ENCODE results near the gene UBL7.

Gene UBL7

DNA sequence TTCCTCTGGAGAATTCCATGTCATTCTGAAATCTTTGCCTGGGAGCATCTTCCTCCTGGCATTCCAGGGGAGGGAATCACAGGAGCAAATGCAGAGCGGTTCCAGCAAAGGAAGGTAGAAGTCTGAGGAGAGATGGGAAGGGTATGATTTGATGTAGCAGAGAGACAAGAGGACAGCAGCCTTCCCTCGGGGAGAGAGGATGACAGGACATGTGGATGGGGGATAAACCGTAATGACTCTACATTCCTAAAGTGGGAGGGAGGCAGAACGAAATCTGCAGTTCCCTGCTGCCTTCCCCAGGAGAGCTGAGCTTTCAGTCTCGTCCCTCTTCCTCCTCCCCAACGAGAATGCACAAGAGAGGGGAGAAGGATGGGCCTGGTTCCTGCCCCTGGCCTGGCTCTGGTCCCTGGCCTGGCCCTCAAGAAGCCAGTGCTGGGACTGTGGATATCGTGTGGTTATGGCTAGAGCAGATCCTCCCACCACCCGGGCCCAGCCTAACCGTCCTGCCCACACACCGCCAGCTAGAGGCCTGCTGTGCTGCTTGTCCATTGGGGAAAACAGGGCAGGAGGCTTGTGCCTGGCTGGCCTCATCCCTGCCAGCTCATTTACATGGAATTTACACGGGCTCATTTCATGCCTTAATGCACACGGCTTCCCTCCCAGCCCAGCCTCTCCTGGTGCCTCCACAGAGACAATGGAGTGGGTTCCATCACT lies 53.8 kb downstream of the UBL7 start:
- Mint-ChIP-seq H3K36me3 (ENCODE audit: low read depth) (peaks cover 24% of the 10 kb centered on the region), H3K27me3 (peaks cover 13% of the 10 kb centered on the region), H3K9me3 (no peaks in the 10 kb centered on the region), H3K4me3 (no peak overlapping the region), H3K4me1 (ENCODE audit: low read depth) (peaks cover 37% of the 10 kb centered on the region), H3K27ac (no peak overlapping the region)
- intact Hi-C loops (cut with micrococcal nuclease) = no loop called here

DNA sequence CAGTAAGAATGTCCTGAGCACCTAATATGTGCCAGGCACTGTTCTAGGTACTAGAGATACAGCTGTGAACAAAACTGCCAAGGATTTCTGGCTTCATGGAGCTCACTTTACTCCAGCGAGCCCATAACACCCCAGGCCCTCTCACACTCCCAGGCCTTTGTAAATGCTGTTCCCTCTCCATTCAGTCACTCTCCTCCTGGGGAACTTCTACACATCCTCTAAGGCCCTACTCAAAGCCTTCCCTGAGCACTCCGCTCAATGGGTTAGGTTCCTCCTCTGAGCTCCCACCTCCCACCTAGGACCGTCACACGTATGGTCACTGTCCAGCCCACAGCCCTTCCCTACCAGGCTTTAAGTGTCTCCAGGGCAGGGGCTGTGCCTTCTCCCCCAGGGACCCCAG lies 54.4 kb downstream of the UBL7 start:
- H3K4me1 Mint-ChIP-seq (ENCODE audit: low read depth) = peaks cover 43% of the 10 kb centered on the region
- no peak overlapping the region for H3K27ac Mint-ChIP-seq
- no peak overlapping the region for H3K4me3 Mint-ChIP-seq
- peaks cover 20% of the 10 kb centered on the region for H3K27me3 Mint-ChIP-seq
- no peaks in the 10 kb centered on the region for H3K9me3 Mint-ChIP-seq
- H3K36me3 Mint-ChIP-seq (ENCODE audit: low read depth) = peaks cover 17% of the 10 kb centered on the region
- intact Hi-C loops (cut with micrococcal nuclease) = no loop called here

DNA sequence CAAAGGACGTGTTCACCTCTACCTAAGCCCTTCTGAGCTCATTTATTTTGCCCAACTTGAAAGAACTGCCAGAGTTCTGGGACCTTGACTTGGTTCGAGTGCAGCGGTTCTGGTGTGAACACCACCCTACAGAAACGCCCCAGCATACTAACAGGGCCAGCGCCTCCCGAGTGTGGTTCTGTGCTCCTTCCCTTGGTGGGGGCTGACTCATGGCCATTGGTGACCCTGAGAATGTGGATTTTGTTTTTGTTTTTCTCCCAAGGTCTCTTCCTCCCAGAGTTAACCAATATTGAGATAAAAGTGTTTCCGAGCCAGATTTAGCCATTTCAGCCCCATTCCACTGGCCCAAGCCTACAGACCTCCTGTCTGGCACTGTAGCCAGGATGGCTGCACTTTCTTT lies 55.1 kb downstream of the UBL7 start:
- no peak overlapping the region for H3K27ac Mint-ChIP-seq
- peaks cover 10% of the 10 kb centered on the region for H3K36me3 Mint-ChIP-seq (ENCODE audit: low read depth)
- peaks cover 49% of the 10 kb centered on the region for H3K4me1 Mint-ChIP-seq (ENCODE audit: low read depth)
- H3K9me3 Mint-ChIP-seq = no peaks in the 10 kb centered on the region
- H3K4me3 Mint-ChIP-seq = no peak overlapping the region
- intact Hi-C loops (cut with micrococcal nuclease) = no loop called here
- H3K27me3 Mint-ChIP-seq = peaks cover 24% of the 10 kb centered on the region

DNA sequence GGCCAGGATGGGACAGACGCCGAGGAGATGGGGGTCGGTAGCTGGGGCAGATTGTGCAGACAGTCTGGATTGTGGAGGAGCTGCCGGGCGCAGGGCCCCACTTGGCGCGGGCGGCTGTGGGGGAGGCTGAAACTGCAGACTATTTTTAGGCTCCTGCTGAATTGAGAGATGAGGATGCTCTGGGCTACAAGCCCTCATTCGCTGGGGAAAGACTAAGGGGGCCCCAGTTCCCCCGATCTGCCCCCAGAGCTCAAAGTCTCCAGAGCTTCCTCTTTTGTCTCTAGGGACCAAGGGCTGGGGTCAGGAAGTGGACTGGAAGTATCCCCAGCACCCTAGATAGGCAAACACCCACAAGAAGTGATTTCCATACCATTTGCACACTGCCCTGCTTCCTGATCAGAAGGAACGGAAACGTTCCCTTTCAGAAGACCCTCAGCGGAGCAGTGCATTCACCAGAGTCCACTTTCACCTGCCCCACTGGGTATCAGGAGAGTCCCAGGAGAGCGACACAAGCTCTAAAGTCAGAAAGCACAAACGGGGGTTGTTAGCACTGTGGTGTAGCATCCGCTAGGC lies 56.9 kb downstream of the UBL7 start:
- Mint-ChIP-seq H3K27me3 (peaks cover 29% of the 10 kb centered on the region), H3K27ac (peak overlapping the region; percentile 57), H3K36me3 (ENCODE audit: low read depth) (no peaks in the 10 kb centered on the region), H3K9me3 (no peaks in the 10 kb centered on the region), H3K4me1 (ENCODE audit: low read depth) (peaks cover 56% of the 10 kb centered on the region), H3K4me3 (no peak overlapping the region)
- intact Hi-C loops (cut with micrococcal nuclease) = no loop called here

DNA sequence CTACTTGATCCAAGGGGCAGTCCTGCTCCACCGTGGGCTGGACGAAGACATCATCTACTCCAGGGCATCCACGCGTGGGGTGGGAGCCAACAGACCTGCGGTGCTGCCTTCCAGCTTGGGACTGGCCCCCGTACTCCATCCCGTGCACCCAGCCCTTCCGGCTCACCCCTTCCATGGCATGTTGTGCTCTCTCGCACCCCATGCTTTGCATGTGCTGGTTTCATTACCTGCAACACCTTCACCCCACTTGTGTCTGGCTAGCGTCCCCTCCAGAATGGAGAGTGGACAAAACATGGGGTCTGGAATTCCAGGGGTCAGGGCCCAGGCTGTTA lies 57.4 kb downstream of the UBL7 start:
- Mint-ChIP-seq H3K9me3 (no peaks in the 10 kb centered on the region), H3K4me3 (no peak overlapping the region), H3K36me3 (ENCODE audit: low read depth) (no peaks in the 10 kb centered on the region), H3K4me1 (ENCODE audit: low read depth) (peaks cover 58% of the 10 kb centered on the region), H3K27ac (peak overlapping the region; percentile 57), H3K27me3 (peaks cover 29% of the 10 kb centered on the region)
- intact Hi-C loops (cut with micrococcal nuclease) = no loop called here

DNA sequence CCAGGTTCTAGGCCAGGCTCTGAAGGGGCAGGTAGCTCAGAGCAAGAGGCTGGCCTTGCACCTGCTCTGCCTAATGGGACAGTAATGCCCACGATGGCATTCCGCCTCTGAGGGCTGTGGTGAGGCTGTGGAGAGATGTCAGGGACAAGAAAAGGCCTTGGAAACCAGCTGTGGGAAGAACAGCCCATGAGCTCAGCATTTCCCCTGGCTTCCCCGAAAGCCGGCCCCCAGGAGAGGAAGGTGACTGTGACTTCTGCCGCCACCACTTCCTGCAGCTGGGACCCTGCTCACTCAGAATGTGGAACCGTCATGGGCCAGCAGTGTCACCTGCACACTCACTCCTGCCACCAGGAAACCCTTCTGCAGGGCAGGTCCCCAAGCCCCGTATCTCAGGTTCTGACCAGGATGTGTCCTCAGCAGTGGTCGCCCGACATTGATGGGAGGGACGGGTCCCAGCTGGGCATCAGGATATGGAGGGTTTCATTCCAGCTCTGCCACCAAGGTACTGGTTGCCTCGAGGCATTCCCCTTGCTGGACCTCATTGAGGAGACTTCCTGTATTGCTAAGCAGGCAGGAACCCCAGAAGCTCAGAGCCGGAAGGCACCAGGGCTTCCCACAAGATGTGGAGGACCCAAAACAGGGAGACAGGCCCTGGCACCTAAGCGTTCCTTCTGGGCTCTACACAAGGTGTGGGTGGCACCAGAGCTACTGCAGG lies 57.9 kb downstream of the UBL7 start:
- intact Hi-C loops (cut with micrococcal nuclease) = no loop called here
- Mint-ChIP-seq H3K27me3 (peaks cover 29% of the 10 kb centered on the region), H3K4me1 (ENCODE audit: low read depth) (peaks cover 64% of the 10 kb centered on the region), H3K9me3 (no peaks in the 10 kb centered on the region), H3K27ac (peak overlapping the region; percentile 26), H3K36me3 (ENCODE audit: low read depth) (no peaks in the 10 kb centered on the region), H3K4me3 (peak overlapping the region; percentile 18)

DNA sequence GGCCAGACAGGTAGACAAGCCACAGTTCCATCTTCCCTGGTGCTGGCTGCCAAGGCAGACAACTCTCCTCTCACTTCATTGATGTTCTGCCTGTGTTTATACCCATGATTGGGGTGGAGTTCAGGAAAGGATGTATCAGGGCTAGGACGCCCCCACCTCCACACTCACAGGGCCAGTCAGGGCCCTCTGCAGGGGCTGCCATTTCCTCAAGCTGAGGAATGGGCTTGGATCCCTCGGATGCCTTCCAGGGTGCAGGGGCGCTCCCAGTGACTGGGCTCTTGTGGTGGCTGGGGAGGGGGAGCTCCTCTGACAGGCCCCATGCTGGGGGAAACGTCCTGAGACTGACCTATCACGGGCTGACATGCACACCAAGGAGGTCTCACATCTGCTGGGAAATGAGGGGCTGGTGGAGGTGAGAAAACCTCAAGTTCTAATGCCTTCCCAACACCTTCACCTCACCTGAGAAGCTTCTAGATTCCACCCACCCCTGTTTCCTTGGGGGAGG lies 58.6 kb downstream of the UBL7 start:
- Mint-ChIP-seq H3K27me3 (peaks cover 29% of the 10 kb centered on the region), H3K4me3 (no peak overlapping the region), H3K36me3 (ENCODE audit: low read depth) (no peaks in the 10 kb centered on the region), H3K27ac (peak overlapping the region; percentile 26), H3K4me1 (ENCODE audit: low read depth) (peaks cover 64% of the 10 kb centered on the region), H3K9me3 (no peaks in the 10 kb centered on the region)
- intact Hi-C loops (cut with micrococcal nuclease) = no loop called here

DNA sequence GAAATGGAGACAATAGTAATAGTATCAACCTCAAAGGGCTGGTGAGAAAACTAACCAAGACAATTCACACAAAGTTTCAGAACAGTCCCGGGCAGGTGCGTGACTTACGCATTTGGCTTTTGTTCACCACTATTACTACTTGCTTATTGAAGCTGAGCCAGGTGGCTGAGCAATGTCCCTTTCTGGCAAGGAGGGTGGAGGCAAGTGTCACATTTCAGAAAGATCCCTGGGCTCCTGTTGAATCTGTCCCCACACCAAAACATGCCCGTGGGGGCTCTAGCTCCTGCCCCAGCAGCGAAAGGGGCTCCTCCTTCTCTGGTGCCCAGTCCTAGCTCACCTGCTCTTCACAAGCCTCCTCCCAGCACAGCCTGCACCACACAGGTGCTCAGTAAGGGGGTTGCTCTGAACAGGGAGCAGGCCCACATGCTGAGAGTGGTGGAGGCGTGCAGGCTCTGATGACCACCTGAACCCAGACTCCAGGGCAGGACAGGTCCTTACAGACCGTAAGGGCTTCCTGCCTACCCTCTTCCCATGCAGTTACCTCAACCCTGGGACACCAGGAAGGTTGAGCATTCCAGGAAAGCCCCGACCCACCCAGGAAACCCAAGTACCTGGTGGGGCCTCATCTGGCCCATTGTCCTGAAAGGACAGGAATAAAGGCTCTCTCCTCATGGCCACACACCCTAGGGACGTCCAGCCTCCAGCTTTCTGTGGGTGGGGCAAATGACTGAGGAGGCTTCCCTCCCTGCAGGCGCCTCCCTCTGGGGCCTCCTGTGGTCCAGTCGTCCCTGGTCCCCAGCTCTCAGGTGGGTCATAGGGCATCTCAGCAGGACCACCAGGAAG lies 59.8 kb downstream of the UBL7 start:
- intact Hi-C loops (cut with micrococcal nuclease) = no loop called here
- H3K9me3 Mint-ChIP-seq = no peaks in the 10 kb centered on the region
- no peak overlapping the region for H3K27ac Mint-ChIP-seq
- H3K27me3 Mint-ChIP-seq = peaks cover 27% of the 10 kb centered on the region
- H3K36me3 Mint-ChIP-seq (ENCODE audit: low read depth) = no peaks in the 10 kb centered on the region
- no peak overlapping the region for H3K4me3 Mint-ChIP-seq
- H3K4me1 Mint-ChIP-seq (ENCODE audit: low read depth) = peaks cover 69% of the 10 kb centered on the region

DNA sequence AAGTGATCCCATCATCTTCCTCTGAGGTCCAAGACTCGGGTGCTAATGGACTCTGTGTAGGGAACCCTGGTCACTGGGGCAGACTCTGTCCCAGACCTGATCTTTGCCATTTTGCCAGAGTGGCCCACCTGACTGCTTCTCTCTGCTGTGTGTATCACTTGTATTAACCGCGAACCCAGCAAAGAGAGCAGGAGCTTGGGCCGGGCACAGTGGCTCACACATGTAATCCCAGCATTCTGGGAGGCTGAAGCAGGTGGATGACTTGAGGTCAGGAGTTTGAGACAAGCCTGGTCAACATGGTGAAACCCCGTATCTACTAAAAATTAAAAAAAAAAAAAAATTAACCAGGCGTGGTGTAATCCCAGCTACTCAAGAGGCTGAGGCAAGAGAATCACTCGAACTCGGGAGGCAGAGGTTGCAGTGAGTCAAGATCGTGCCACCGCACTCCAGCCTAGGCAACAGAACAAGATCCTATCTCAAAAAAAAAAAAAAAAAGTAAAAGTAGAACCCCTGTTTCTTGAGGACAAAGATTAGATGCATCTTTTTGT lies 60.6 kb downstream of the UBL7 start:
- no peaks in the 10 kb centered on the region for H3K36me3 Mint-ChIP-seq (ENCODE audit: low read depth)
- H3K4me1 Mint-ChIP-seq (ENCODE audit: low read depth) = peaks cover 76% of the 10 kb centered on the region
- H3K9me3 Mint-ChIP-seq = no peaks in the 10 kb centered on the region
- no peak overlapping the region for H3K4me3 Mint-ChIP-seq
- H3K27me3 Mint-ChIP-seq = peaks cover 28% of the 10 kb centered on the region
- intact Hi-C loops (cut with micrococcal nuclease) = no loop called here
- H3K27ac Mint-ChIP-seq = no peak overlapping the region

DNA sequence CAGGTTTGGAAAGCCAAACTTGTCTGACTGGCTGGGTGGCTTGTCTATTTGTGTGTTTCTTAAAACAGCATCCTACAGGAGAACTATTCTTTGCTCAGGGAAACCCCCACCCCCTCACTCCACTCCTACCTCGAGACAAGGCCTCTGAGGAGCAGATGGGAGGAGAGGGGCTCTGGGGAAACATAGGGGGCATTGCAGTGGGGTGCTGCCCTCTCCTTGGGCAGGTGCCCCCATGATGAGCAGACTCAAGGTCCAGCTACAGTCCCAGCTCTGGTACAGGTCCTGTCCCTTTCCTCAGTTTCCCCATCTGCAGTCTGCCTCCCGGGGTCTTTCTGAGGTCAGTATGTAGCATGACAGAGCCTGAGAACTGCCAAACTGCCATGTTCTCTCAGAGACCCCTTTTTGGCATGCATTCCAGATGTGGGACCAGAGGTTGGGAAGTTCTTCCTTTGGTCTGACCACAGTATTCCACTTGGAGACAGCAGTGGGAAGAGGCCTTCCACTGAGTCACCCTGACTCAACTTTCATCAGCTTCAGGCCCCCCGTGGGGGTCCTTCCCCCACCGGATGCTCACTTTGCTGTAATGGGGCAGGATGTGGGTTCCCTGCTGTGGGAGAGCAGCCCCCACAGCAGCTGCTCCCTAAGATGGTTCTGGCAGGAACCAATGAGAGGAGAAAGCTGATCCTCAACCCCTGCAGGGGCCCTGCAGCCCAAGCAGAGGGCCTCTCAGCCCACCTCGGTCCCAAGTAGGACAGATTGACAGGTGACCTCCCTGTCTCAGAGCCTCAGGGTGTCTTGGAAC lies 61.2 kb downstream of the UBL7 start:
- intact Hi-C loops (cut with micrococcal nuclease) = no loop called here
- Mint-ChIP-seq H3K27ac (no peak overlapping the region), H3K27me3 (peaks cover 32% of the 10 kb centered on the region), H3K36me3 (ENCODE audit: low read depth) (no peaks in the 10 kb centered on the region), H3K9me3 (no peaks in the 10 kb centered on the region), H3K4me1 (ENCODE audit: low read depth) (peaks cover 76% of the 10 kb centered on the region), H3K4me3 (no peak overlapping the region)

DNA sequence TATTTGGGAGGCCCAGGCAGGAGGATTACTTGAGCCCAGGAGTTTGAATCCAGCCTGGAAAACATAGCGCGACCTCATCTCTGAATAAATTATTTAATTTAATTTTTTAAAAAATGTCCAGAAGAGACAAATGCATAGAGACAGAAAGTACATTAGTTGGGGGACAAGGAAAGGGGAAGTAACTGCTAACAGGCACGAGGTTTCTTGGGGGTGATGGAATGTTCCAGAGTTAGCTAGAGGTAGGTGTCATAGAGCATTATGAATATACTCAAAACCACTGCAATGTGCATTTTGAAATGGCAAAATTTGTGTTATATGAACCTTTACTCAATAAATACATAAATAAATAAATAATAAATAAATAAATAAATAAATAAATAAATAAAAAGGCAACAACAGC lies 61.9 kb downstream of the UBL7 start:
- H3K9me3 Mint-ChIP-seq = no peaks in the 10 kb centered on the region
- peaks cover 36% of the 10 kb centered on the region for H3K27me3 Mint-ChIP-seq
- H3K4me3 Mint-ChIP-seq = no peak overlapping the region
- no peak overlapping the region for H3K27ac Mint-ChIP-seq
- peaks cover 74% of the 10 kb centered on the region for H3K4me1 Mint-ChIP-seq (ENCODE audit: low read depth)
- intact Hi-C loops (cut with micrococcal nuclease) = no loop called here
- no peaks in the 10 kb centered on the region for H3K36me3 Mint-ChIP-seq (ENCODE audit: low read depth)

DNA sequence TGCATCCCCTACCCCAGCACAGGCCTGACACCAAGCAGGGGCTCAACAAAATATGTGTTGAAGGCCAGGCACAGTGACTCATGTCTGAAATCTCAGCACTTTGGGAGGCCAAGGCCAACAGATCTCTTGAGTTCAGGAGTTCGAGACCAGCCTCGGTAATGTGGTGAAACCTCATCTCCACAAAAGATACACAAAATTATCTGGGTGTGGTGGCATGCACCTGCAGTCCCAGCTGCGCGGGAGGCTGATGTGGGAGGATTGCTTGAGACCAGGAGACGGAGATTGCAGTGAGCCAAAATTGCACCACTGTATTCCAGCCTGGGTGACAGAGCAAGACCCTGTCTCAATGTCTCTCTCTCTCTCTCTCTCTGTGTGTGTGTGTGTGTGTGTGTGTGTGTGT lies 62.8 kb downstream of the UBL7 start:
- no peaks in the 10 kb centered on the region for H3K36me3 Mint-ChIP-seq (ENCODE audit: low read depth)
- peaks cover 35% of the 10 kb centered on the region for H3K27me3 Mint-ChIP-seq
- H3K27ac Mint-ChIP-seq = peak overlapping the region; percentile 61
- no peak overlapping the region for H3K4me3 Mint-ChIP-seq
- H3K9me3 Mint-ChIP-seq = no peaks in the 10 kb centered on the region
- intact Hi-C loops (cut with micrococcal nuclease) = no loop called here
- H3K4me1 Mint-ChIP-seq (ENCODE audit: low read depth) = peaks cover 74% of the 10 kb centered on the region
